H1 (cell line): ENCODE data around the gene TIGD1. TPM values are rescaled to one million over a fixed set of nuclear protein-coding genes. Genes with fewer than 3 reads are reported as not detected.

Experiments used
- CTCF ChIA-PET: fragments of 300-600 bp; sonication (Branson Sonifier 250); formaldehyde crosslinking; loops from one replicate; lab custom pipeline; 2021; ENCODE audit not compliant: partially characterized antibody; lab: Charles Lee
- POLR2A ChIA-PET: fragments of 300-600 bp; sonication (Branson Sonifier 250); formaldehyde crosslinking; loops from one replicate; lab custom pipeline; 2021; ENCODE audit warnings: inconsistent platforms; ENCODE audit not compliant: partially characterized antibody; lab: Charles Lee
- DNase-seq, 2 experiments: peaks; one replicate each; pipeline versions ENCODE4 v3.0.0 to v3.0.0-alpha.2; 2010 to 2022; ENCODE audit warnings: low spot score in 2 of 2, low read depth in 1 of 2, mixed read lengths in 1 of 2
- FAIRE-seq: peaks from 2 replicates; lab custom pipeline; 2011; peaks lifted over from hg19 to GRCh38; lab: Jason Lieb, UNC
- H2AFZ ChIP-seq: 2 replicates; pipeline ENCODE4 v1.8.1; 2012; ENCODE audit warnings: low read length, inconsistent platforms
- H2AK5ac ChIP-seq: 2 replicates; pipeline ENCODE4 v1.6.1; 2013; ENCODE audit warnings: low read depth, low read length
- H2BK120ac ChIP-seq: replicated peaks from 2 replicates; pipeline ENCODE3; 2013; ENCODE audit warnings: low read depth, low read length, inconsistent platforms
- H2BK12ac ChIP-seq: 2 replicates; pipeline ENCODE4 v1.6.1; 2013; ENCODE audit warnings: low read depth, low read length
- H2BK15ac ChIP-seq: 2 replicates; pipeline ENCODE4 v1.6.1; 2013; ENCODE audit warnings: low read length
- H2BK20ac ChIP-seq: 2 replicates; pipeline ENCODE4 v1.6.1; 2013; ENCODE audit warnings: low read length
- H2BK5ac ChIP-seq: 2 replicates; pipeline ENCODE4 v1.6.1; 2013; ENCODE audit warnings: low read depth, low read length
- H3K14ac ChIP-seq: 2 replicates; pipeline ENCODE4 v1.6.1; 2013; ENCODE audit warnings: inconsistent platforms; ENCODE audit not compliant: insufficient read length
- H3K18ac ChIP-seq: 2 replicates; pipeline ENCODE4 v1.6.1; 2013; ENCODE audit warnings: low read length; ENCODE audit errors: extremely low read depth
- H3K23ac ChIP-seq: 2 replicates; pipeline ENCODE4 v1.6.1; 2013; ENCODE audit warnings: inconsistent platforms; ENCODE audit not compliant: insufficient read length
- H3K23me2 ChIP-seq: 2 replicates; pipeline ENCODE4 v1.6.1; 2013; ENCODE audit warnings: low read depth, low read length
- H3K27ac ChIP-seq: 2 replicates; pipeline ENCODE4 v1.6.1; 2011; ENCODE audit warnings: low read depth, low read length, inconsistent platforms
- H3K27me3 ChIP-seq, 4 experiments: replicated peaks in 1 of 4; 1 replicate in 1 of 4; 2 replicates in 3 of 4; pipeline versions ENCODE4 v1.6.1 to v1.8.1; 2011 to 2013; ENCODE audit warnings: low read length in 3 of 4, mild to moderate bottlenecking in 3 of 4, inconsistent platforms in 2 of 4, mixed read lengths in 2 of 4, moderate library complexity in 1 of 4; ENCODE audit not compliant: control insufficient read depth in 3 of 4, insufficient read depth in 3 of 4; ENCODE audit errors: extremely low read depth in 1 of 4
- H3K36me3 ChIP-seq, 4 experiments: 2 replicates each; pipeline versions ENCODE4 v1.6.1 to v1.8.1; 2011 to 2013; ENCODE audit warnings: mild to moderate bottlenecking in 4 of 4, low read length in 3 of 4, moderate library complexity in 2 of 4, control low read depth in 1 of 4, inconsistent platforms in 1 of 4; ENCODE audit not compliant: insufficient read depth in 4 of 4, control insufficient read depth in 2 of 4
- H3K4ac ChIP-seq: replicated peaks from 2 replicates; pipeline ENCODE3; 2013; ENCODE audit warnings: low read length, low read depth, mixed read lengths, inconsistent platforms; ENCODE audit not compliant: insufficient read length
- H3K4me1 ChIP-seq, 4 experiments: replicated peaks in 1 of 4; 1 replicate in 1 of 4; 2 replicates in 3 of 4; pipeline versions ENCODE4 v1.6.1 to v1.8.1; 2011 to 2013; ENCODE audit warnings: low read length in 3 of 4, inconsistent platforms in 2 of 4, mixed read lengths in 1 of 4; ENCODE audit not compliant: insufficient read depth in 4 of 4, control insufficient read depth in 3 of 4
- H3K4me2 ChIP-seq, 2 experiments: 2 replicates each; pipeline versions ENCODE4 v1.6.1 to v1.8.1; 2011 to 2013; ENCODE audit warnings: low read depth in 2 of 2, low read length in 2 of 2, control low read depth in 1 of 2, inconsistent platforms in 1 of 2, mild to moderate bottlenecking in 1 of 2; ENCODE audit not compliant: insufficient read depth in 1 of 2
- H3K4me3 ChIP-seq, 4 experiments: fragments of 200-600, 300-600 bp in 1 of 4; sonication (generic), shearing (Covaris generic), sonication (Bioruptor Twin) in 1 of 4; 2 replicates each; pipeline versions ENCODE4 v1.5.1 to v1.8.1; 2011 to 2016; ENCODE audit warnings: low read length in 4 of 4, low read depth in 3 of 4, control low read depth in 2 of 4, inconsistent platforms in 2 of 4, mild to moderate bottlenecking in 2 of 4, mixed read lengths in 1 of 4, moderate library complexity in 1 of 4; ENCODE audit not compliant: insufficient read depth in 2 of 4; ENCODE audit errors: extremely low read depth in 1 of 4
- H3K56ac ChIP-seq: replicated peaks from 2 replicates; pipeline ENCODE3; 2013; ENCODE audit warnings: low read depth, mild to moderate bottlenecking, mixed read lengths, low read length, inconsistent platforms; ENCODE audit not compliant: insufficient read length
- H3K79me1 ChIP-seq: 2 replicates; pipeline ENCODE4 v1.6.1; 2013; ENCODE audit warnings: low read depth, low read length, control low read depth
- H3K79me2 ChIP-seq, 2 experiments: 2 replicates each; pipeline versions ENCODE4 v1.6.1 to v1.8.1; 2012 to 2013; ENCODE audit warnings: low read length in 2 of 2, mild to moderate bottlenecking in 2 of 2, inconsistent platforms in 1 of 2; ENCODE audit not compliant: insufficient read depth in 2 of 2, control insufficient read depth in 1 of 2
- H3K9ac ChIP-seq, 4 experiments: replicated peaks in 1 of 4; 1 replicate in 1 of 4; 2 replicates in 3 of 4; pipeline versions ENCODE4 v1.6.1 to v1.8.1; 2011 to 2013; ENCODE audit warnings: low read depth in 3 of 4, low read length in 3 of 4, control low read depth in 2 of 4, mild to moderate bottlenecking in 2 of 4, moderate library complexity in 2 of 4, inconsistent platforms in 1 of 4; ENCODE audit errors: extremely low read depth in 1 of 4
- H3K9me3 ChIP-seq, 2 experiments: 2 replicates each; pipeline versions ENCODE4 v1.6.1 to v1.8.1; 2012 to 2013; ENCODE audit warnings: mild to moderate bottlenecking in 2 of 2, moderate library complexity in 2 of 2, control low read depth in 1 of 2, inconsistent platforms in 1 of 2, low read depth in 1 of 2, low read length in 1 of 2, mixed read lengths in 1 of 2; ENCODE audit not compliant: insufficient read depth in 2 of 2
- H4K20me1 ChIP-seq, 2 experiments: replicated peaks in 1 of 2; 2 replicates each; pipeline versions ENCODE3 to v1.8.1; 2011 to 2013; ENCODE audit warnings: inconsistent platforms in 2 of 2, low read length in 2 of 2, mild to moderate bottlenecking in 1 of 2; ENCODE audit not compliant: insufficient read depth in 2 of 2, control insufficient read depth in 1 of 2
- H4K5ac ChIP-seq: 2 replicates; pipeline ENCODE4 v1.6.1; 2013; ENCODE audit warnings: low read length, low read depth, mixed read lengths, inconsistent platforms; ENCODE audit not compliant: insufficient read length
- H4K8ac ChIP-seq: 2 replicates; pipeline ENCODE4 v1.8.0; 2013; ENCODE audit warnings: mild to moderate bottlenecking, moderate library complexity, low read length, inconsistent platforms; ENCODE audit not compliant: insufficient read depth; ENCODE audit errors: extremely low read depth
- H4K91ac ChIP-seq: replicated peaks from 2 replicates; pipeline ENCODE3; 2013; ENCODE audit warnings: low read length, mixed read lengths, inconsistent platforms; ENCODE audit not compliant: insufficient read length
- MAFK ChIP-seq: IDR thresholded peaks from 2 replicates; pipeline ENCODE4 v1.6.1; 2012; ENCODE audit warnings: low read depth, mild to moderate bottlenecking, improper control_type of control experiment, low read length
- TAF7 ChIP-seq: optimal IDR thresholded peaks from 2 replicates; pipeline ENCODE3; 2011; ENCODE audit warnings: low read depth, mild to moderate bottlenecking, inconsistent platforms, low read length, moderate library complexity, borderline replicate concordance
- WGBS, 2 experiments: shearing (Covaris generic) in 1 of 2; methylation state at CpG; one replicate each; pipeline versions ENCODE4 v1.1.6 to v1.1.7; 2013 to 2015; ENCODE audit warnings: low lambda C conversion rate in 2 of 2, mixed read lengths in 2 of 2, inconsistent platforms in 1 of 2, low coverage in 1 of 2, missing lambda C conversion rate in 1 of 2; ENCODE audit not compliant: insufficient replicate concordance in 2 of 2, insufficient coverage in 1 of 2, insufficient read length in 1 of 2; ENCODE audit errors: extremely low coverage in 1 of 2, missing lambda C conversion rate in 1 of 2; 5-methylcytosine and 5-hydroxymethylcytosine counted together
- polyA plus RNA-seq, 7 experiments: library from polyadenylated mRNA; depleted of rRNA in 3 of 7; stranded (reverse) in 5 of 7; unstranded in 2 of 7; fragments of >200 nt in 5 of 7; fragments of 200-250 nt in 2 of 7; gene quantifications; 1 replicate in 5 of 7; 2 replicates in 1 of 7; 4 replicates in 1 of 7; pipeline versions ENCODE4 v1.2.1 to v1.2.3, GENCODE V29; 2011 to 2013; ENCODE audit warnings: missing spikeins in 2 of 7, mixed read lengths in 2 of 7
- total RNA-seq: library from RNA; stranded (reverse); fragmentation: NEBNext Ultra II Directional; extraction: Animal tissue kit (Norgen Biotek cat#: 25700); gene quantifications from 2 replicates; pipeline ENCODE4 v1.2.1, GENCODE V29; 2021
- TF ChIP-seq, protein P1 (sequence below): IDR thresholded peaks from 2 replicates; pipeline ENCODE4 v1.6.1; 2012; ENCODE audit warnings: inconsistent platforms

TIGD1 gene
- total and polyA plus RNA-seq, 2 of the 8 experiments (the other 6 are each of a cell fraction or from before 2014, with no cell fraction given) = 4.7 to 8.3 TPM

DNA sequence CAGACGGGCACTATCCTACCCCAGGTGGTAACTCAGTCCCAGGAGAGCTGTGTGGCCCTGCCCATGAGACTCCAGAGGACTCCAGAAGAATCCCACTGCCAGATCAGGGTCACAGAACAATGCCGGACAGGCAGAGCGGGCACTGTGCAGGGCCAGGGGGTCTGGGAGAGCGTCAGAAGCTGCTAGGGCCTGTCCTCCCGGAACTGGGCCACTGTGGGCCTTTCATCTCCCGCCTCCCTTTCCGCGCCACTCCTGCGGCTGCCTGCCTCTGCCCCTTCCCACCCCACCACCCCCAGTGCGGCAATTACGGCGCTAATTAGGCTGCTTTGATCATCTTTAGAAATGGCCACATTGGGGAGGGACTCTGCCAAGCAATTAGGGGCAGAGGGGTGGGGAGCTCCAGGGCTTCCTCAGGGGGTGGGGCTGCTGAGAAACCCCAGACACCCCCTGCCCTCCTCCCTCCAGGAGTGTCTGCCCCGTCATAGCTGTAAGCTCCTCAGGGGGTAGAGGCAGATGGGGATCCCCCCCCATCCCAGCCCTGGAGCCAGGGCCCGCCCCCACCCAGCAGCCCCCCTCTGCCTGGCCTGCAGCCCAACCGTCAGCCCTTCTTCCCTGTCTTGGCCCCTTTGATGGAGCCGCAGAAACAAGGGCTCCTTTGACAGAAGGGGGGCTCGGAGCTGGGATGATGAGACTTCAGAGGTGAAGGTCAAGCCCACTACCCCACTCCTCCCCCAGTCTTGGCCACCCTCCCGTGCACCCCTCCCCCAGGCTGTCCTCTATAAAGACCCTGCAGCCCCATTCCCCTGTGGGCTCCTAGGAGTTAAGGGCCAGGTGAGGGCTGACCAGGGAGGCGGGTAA, 30.5 kb downstream of the TIGD1 start, which contains the start of gene PRSS56:
Gene PRSS56, plus strand, starts transcription at position 808 of the 858 bp plus-strand sequence. CDS start 211 bp downstream, outside the sequence.
- Histone ChIP-seq H3K36me3 (no peaks in the 10 kb centered on the region), H3K23me2 (peaks cover 10% of the 10 kb centered on the region; the same call in 1 of the 2 replicates), H3K4ac (no peak within 1 kb of the TSS), H3K79me1 (no peaks in the 10 kb centered on the region), H3K27me3 (peaks cover 19 to 40% (median 37%) of the 10 kb centered on the region in 4 experiments), H2AK5ac (no peak within 1 kb of the TSS), H3K4me3 (no peak within 1 kb of the TSS), H2BK20ac (no peak within 1 kb of the TSS), H4K8ac (peak within 1 kb of the TSS; percentile 69; the same call in 1 of the 2 replicates), H2BK120ac (no peak within 1 kb of the TSS), H3K79me2 (no peaks in the 10 kb centered on the region), H4K91ac (no peak within 1 kb of the TSS), H3K18ac (no peak within 1 kb of the TSS), H2AFZ (no peak within 1 kb of the TSS), H3K27ac (no peak within 1 kb of the TSS), H3K4me2 (no peak within 1 kb of the TSS), H2BK15ac (0 out of 2 replicates have a peak within 1 kb of the TSS, but pooled peaks have one; percentile 31), H3K4me1 (peaks cover 0 to 22% (median 7%) of the 10 kb centered on the region in 4 experiments; a peak in 5 of 7 replicates), H3K14ac (no peak within 1 kb of the TSS), H3K56ac (no peak within 1 kb of the TSS), H2BK5ac (no peak within 1 kb of the TSS), H4K5ac (no peak within 1 kb of the TSS), H3K9me3 (no peaks in the 10 kb centered on the region), H3K9ac (no peak within 1 kb of the TSS), H2BK12ac (peak within 1 kb of the TSS; percentile 87; the same call in 1 of the 2 replicates), H4K20me1 (peaks cover 3 to 4% of the 10 kb centered on the region in 2 experiments), H3K23ac (no peak within 1 kb of the TSS)
- POLR2A ChIA-PET = interaction anchor here (0.7 to 1.7 kb wide), 4 partner anchors 9 to 31 kb away, joined by 3 to 5 read pairs (median 4); partner anchors contain the start of genes EIF4E2 and TIGD1
- no peak for FAIRE-seq
- TF ChIP-seq MAFK = no peak
- no peak for TF ChIP-seq TAF7
- TF ChIP-seq, protein P1, sequence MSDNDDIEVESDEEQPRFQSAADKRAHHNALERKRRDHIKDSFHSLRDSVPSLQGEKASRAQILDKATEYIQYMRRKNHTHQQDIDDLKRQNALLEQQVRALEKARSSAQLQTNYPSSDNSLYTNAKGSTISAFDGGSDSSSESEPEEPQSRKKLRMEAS = no peak
- CTCF ChIA-PET = interaction anchor here (0.7 to 10.6 kb wide), 24 partner anchors 11 to 227 kb away, joined by 3 to 176 read pairs (median 8); partner anchors contain the start of gene CHRNG
- no peak for DNase-seq
- 84% methylated on average over 17 of the region's 19 CpGs; no CpG with 5 or more reads in 1 of the 2 experiments for WGBS, 2 experiments
